ENCODE results near the gene BCCIP.

BCCIP gene

GRCh38 chr10:125868372-125868975 is 45.1 kb downstream of the BCCIP start:
- DNase-seq = peak; percentile 60
- Histone ChIP-seq H3K18ac (ENCODE audit: low read depth in 1 of 2, low read length in 2 of 2) (no peak overlapping the region), H4K8ac (ENCODE audit: low read length) (no peak overlapping the region), H3K14ac (ENCODE audit: low read length in 2 of 2) (no peak overlapping the region), H3K9ac (ENCODE audit: low read length) (no peak overlapping the region), H4K91ac (ENCODE audit: low read length) (no peak overlapping the region), H2BK15ac (ENCODE audit: low read depth, poor library complexity, severe bottlenecking) (no peak overlapping the region), H3K36me3 (ENCODE audit: control insufficient read depth in 1 of 2, insufficient read depth in 2 of 2, low read depth in 1 of 2, low read length in 2 of 2) (peaks cover 16 to 34% of the 10 kb centered on the region in 2 experiments), H3K4me1 (ENCODE audit: control insufficient read depth, insufficient read depth, low read depth, low read length) (no peaks in the 10 kb centered on the region), H3K4me3 (ENCODE audit: insufficient read depth in 1 of 2, low read depth in 1 of 2, low read length in 2 of 2) (no peak overlapping the region), H3K79me1 (replicated peaks; ENCODE audit: low read length, poor library complexity, severe bottlenecking) (peaks cover 11% of the 10 kb centered on the region), H2AK5ac (ENCODE audit: low read length, severe bottlenecking) (no peak overlapping the region), H3K27ac (ENCODE audit: low read length, poor library complexity, severe bottlenecking) (no peak overlapping the region), H3K4ac (ENCODE audit: low read depth in 1 of 2, low read length in 2 of 2) (no peak overlapping the region), H2BK5ac (ENCODE audit: low read depth, low read length, poor library complexity, severe bottlenecking) (no peak overlapping the region), H3K9me3 (ENCODE audit: control insufficient read depth, low read length) (no peaks in the 10 kb centered on the region), H3K23ac (ENCODE audit: low read length in 2 of 2) (no peak overlapping the region), H3K27me3 (ENCODE audit: control insufficient read depth in 1 of 2, insufficient read depth in 1 of 2, low read length in 2 of 2) (no peaks in the 10 kb centered on the region), H2AFZ (ENCODE audit: low read depth, low read length) (no peak overlapping the region), H3K4me2 (ENCODE audit: low read length, poor library complexity, severe bottlenecking) (no peak overlapping the region), H2BK120ac (ENCODE audit: low read depth, low read length) (no peak overlapping the region), H2BK12ac (ENCODE audit: low read length in 2 of 2) (no peak overlapping the region)
- 82% methylated on average over 6 of the region's 7 CpGs for WGBS

DNA sequence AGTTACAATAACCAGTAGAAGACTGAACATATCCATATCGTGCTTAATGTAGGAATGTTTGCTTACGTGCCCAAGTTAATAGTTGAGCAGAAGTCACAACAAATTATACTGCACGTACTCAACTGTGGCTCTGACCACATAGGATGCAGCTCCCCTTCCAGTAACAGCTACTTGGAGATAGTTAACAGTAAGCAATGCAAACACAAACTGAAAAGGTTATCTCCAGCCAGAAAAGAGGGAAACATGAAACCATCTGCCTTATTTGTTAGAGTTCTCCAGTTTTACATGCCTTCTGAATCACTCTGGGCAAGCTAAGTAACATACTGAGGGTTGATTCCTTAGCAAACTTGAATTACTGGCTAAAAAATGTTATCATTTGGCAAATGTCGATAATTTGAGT is 48.0 kb downstream of the BCCIP start:
- Histone ChIP-seq H2AFZ (ENCODE audit: low read depth, low read length) (no peak overlapping the region), H2AK5ac (ENCODE audit: low read length, severe bottlenecking) (no peak overlapping the region), H3K9ac (ENCODE audit: low read length) (no peak overlapping the region), H4K91ac (ENCODE audit: low read length) (no peak overlapping the region), H3K9me3 (ENCODE audit: control insufficient read depth, low read length) (peaks cover 10% of the 10 kb centered on the region), H4K8ac (ENCODE audit: low read length) (no peak overlapping the region), H3K27me3 (ENCODE audit: control insufficient read depth in 1 of 2, insufficient read depth in 1 of 2, low read length in 2 of 2) (no peaks in the 10 kb centered on the region), H3K4me2 (ENCODE audit: low read length, poor library complexity, severe bottlenecking) (no peak overlapping the region), H2BK120ac (ENCODE audit: low read depth, low read length) (no peak overlapping the region), H3K4ac (ENCODE audit: low read depth in 1 of 2, low read length in 2 of 2) (no peak overlapping the region), H3K27ac (ENCODE audit: low read length, poor library complexity, severe bottlenecking) (no peak overlapping the region), H3K79me1 (replicated peaks; ENCODE audit: low read length, poor library complexity, severe bottlenecking) (peaks cover 12% of the 10 kb centered on the region), H2BK15ac (ENCODE audit: low read depth, poor library complexity, severe bottlenecking) (no peak overlapping the region), H3K18ac (ENCODE audit: low read depth in 1 of 2, low read length in 2 of 2) (no peak overlapping the region), H3K23ac (ENCODE audit: low read length in 2 of 2) (no peak overlapping the region), H2BK12ac (ENCODE audit: low read length in 2 of 2) (no peak overlapping the region), H3K4me1 (ENCODE audit: control insufficient read depth, insufficient read depth, low read depth, low read length) (no peaks in the 10 kb centered on the region), H2BK5ac (ENCODE audit: low read depth, low read length, poor library complexity, severe bottlenecking) (no peak overlapping the region), H3K4me3 (ENCODE audit: insufficient read depth in 1 of 2, low read depth in 1 of 2, low read length in 2 of 2) (no peak overlapping the region), H3K36me3 (ENCODE audit: control insufficient read depth in 1 of 2, insufficient read depth in 2 of 2, low read depth in 1 of 2, low read length in 2 of 2) (peaks cover 11 to 33% of the 10 kb centered on the region in 2 experiments), H3K14ac (ENCODE audit: low read length in 2 of 2) (no peak overlapping the region)
- DNase-seq = peak; percentile 32
- 89% methylated on average over 3 of the region's 4 CpGs for WGBS

DNA sequence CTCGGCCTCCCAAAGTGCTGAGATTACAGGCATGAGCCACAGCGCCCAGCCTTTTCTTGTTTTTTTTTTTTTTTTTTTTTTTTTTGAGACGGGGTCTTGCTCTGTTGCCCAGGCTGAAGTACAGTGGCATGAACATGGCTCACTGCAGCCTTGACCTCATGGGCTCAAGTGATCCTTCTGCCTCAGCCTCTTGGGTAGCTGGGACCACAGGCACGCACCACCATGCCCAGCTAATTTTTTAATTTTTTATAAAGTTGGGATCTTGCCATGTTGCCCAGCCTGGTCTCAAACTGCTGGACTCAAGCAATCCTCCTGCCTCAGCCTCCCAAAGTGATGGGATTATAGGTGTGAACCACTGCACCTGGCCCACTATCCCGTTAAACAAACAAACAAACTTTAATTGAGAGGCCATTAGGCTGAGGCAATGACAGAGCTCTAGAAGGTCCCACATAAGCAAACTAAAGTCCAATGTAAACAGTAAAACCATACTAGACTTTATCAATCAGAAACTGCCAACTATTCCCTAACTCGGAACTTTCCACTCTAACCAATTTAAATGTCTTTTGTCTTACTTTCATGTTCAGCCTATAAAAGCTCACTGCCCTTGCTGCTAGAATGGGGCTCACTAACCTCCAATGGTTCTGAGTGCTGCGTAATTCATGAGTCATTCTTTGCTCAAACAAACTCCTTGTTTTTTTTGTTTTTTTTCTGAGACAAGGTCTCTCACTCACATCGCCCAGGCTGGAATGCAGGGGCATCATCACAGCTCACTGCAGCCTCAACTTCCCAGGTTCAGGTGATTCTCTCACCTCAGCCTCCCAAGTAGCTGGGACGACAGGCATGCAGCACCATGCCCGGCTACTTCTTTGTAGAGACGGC is 55.9 kb downstream of the BCCIP start:
- peak overlapping the region; percentile 77 for H3K27ac ChIP-seq (ENCODE audit: low read length, poor library complexity, severe bottlenecking)
- no peak overlapping the region for H2BK120ac ChIP-seq (ENCODE audit: low read depth, low read length)
- peaks cover 10% of the 10 kb centered on the region for H3K4me1 ChIP-seq (ENCODE audit: control insufficient read depth, insufficient read depth, low read depth, low read length)
- no peak overlapping the region for H2AFZ ChIP-seq (ENCODE audit: low read depth, low read length)
- H3K4me3 ChIP-seq (ENCODE audit: insufficient read depth in 1 of 2, low read depth in 1 of 2, low read length in 2 of 2) = no peak overlapping the region
- 58% methylated on average over 9 of the region's 11 CpGs for WGBS
- no peak overlapping the region for H4K91ac ChIP-seq (ENCODE audit: low read length)
- DNase-seq = peak; percentile 96
- H3K27me3 ChIP-seq (ENCODE audit: control insufficient read depth in 1 of 2, insufficient read depth in 1 of 2, low read length in 2 of 2) = no peaks in the 10 kb centered on the region
- H4K8ac ChIP-seq (ENCODE audit: low read length) = no peak overlapping the region
- peak overlapping the region in 1 of 2 experiments; percentile 73 for H3K18ac ChIP-seq (ENCODE audit: low read depth in 1 of 2, low read length in 2 of 2)
- H3K79me1 ChIP-seq (replicated peaks; ENCODE audit: low read length, poor library complexity, severe bottlenecking) = peaks cover 15% of the 10 kb centered on the region
- H2AK5ac ChIP-seq (ENCODE audit: low read length, severe bottlenecking) = peak overlapping the region; percentile 57
- no peak overlapping the region for H3K9ac ChIP-seq (ENCODE audit: low read length)
- peaks cover 21% of the 10 kb centered on the region for H3K9me3 ChIP-seq (ENCODE audit: control insufficient read depth, low read length)
- H2BK15ac ChIP-seq (ENCODE audit: low read depth, poor library complexity, severe bottlenecking) = no peak overlapping the region
- H3K23ac ChIP-seq (ENCODE audit: low read length in 2 of 2) = no peak overlapping the region
- peak overlapping the region in 1 of 2 experiments; percentile 71 for H2BK12ac ChIP-seq (ENCODE audit: low read length in 2 of 2)
- no peak overlapping the region for H3K4me2 ChIP-seq (ENCODE audit: low read length, poor library complexity, severe bottlenecking)
- peak overlapping the region in 1 of 2 experiments; percentile 67 for H3K4ac ChIP-seq (ENCODE audit: low read depth in 1 of 2, low read length in 2 of 2)
- peaks cover 4 to 49% of the 10 kb centered on the region in 2 experiments for H3K36me3 ChIP-seq (ENCODE audit: control insufficient read depth in 1 of 2, insufficient read depth in 2 of 2, low read depth in 1 of 2, low read length in 2 of 2)
- no peak overlapping the region for H3K14ac ChIP-seq (ENCODE audit: low read length in 2 of 2)
- no peak overlapping the region for H2BK5ac ChIP-seq (ENCODE audit: low read depth, low read length, poor library complexity, severe bottlenecking)

DNA sequence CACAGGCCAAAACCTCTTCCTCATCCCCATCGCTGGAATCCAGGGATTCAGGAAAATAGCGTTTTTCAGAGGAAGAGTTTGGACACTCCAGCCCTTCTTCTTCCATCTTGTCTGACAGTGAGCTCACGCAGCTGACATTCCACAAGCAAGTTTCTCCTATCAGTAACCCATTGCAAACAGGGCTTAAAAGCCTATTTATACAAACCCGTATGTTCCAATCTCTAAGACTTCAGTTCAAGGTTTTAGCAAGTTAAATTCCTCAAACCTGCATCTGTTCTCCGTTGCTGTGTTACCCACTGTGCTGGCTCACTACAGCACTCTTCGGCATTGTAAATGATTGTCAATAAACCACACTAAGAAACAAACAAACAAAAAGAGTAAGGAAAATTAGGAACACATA is 57.4 kb downstream of the BCCIP start:
- Histone ChIP-seq H4K91ac (ENCODE audit: low read length) (no peak overlapping the region), H4K8ac (ENCODE audit: low read length) (no peak overlapping the region), H3K18ac (ENCODE audit: low read depth in 1 of 2, low read length in 2 of 2) (no peak overlapping the region), H3K9ac (ENCODE audit: low read length) (no peak overlapping the region), H3K4me2 (ENCODE audit: low read length, poor library complexity, severe bottlenecking) (no peak overlapping the region), H3K4ac (ENCODE audit: low read depth in 1 of 2, low read length in 2 of 2) (no peak overlapping the region), H2BK120ac (ENCODE audit: low read depth, low read length) (no peak overlapping the region), H3K4me1 (ENCODE audit: control insufficient read depth, insufficient read depth, low read depth, low read length) (peaks cover 10% of the 10 kb centered on the region), H2BK15ac (ENCODE audit: low read depth, poor library complexity, severe bottlenecking) (no peak overlapping the region), H2BK12ac (ENCODE audit: low read length in 2 of 2) (no peak overlapping the region), H3K27ac (ENCODE audit: low read length, poor library complexity, severe bottlenecking) (no peak overlapping the region), H3K14ac (ENCODE audit: low read length in 2 of 2) (no peak overlapping the region), H2BK5ac (ENCODE audit: low read depth, low read length, poor library complexity, severe bottlenecking) (no peak overlapping the region), H2AK5ac (ENCODE audit: low read length, severe bottlenecking) (no peak overlapping the region), H3K4me3 (ENCODE audit: insufficient read depth in 1 of 2, low read depth in 1 of 2, low read length in 2 of 2) (no peak overlapping the region), H3K9me3 (ENCODE audit: control insufficient read depth, low read length) (peaks cover 16% of the 10 kb centered on the region), H2AFZ (ENCODE audit: low read depth, low read length) (no peak overlapping the region), H3K27me3 (ENCODE audit: control insufficient read depth in 1 of 2, insufficient read depth in 1 of 2, low read length in 2 of 2) (no peaks in the 10 kb centered on the region), H3K36me3 (ENCODE audit: control insufficient read depth in 1 of 2, insufficient read depth in 2 of 2, low read depth in 1 of 2, low read length in 2 of 2) (peaks cover 0 to 44% of the 10 kb centered on the region in 2 experiments), H3K79me1 (replicated peaks; ENCODE audit: low read length, poor library complexity, severe bottlenecking) (peaks cover 20% of the 10 kb centered on the region), H3K23ac (ENCODE audit: low read length in 2 of 2) (no peak overlapping the region)
- 47% methylated on average over 5 of the region's 6 CpGs for WGBS
- peak; percentile 53 for DNase-seq

Data from mesenchymal stem cell (in vitro differentiated cells and primary cell).